ENCODE data around the gene DAB1.
A peak's percentile ranks its signal among the peaks of the same experiment; 100 is the strongest.

Gene DAB1

GRCh38 chr1:57131701-57132394 is 292.0 kb downstream of the DAB1 start:
- Histone ChIP-seq H3K9me3 (ENCODE audit: severe bottlenecking) (no peaks in the 10 kb centered on the region), H3K4me1 (ENCODE audit: insufficient read depth, poor library complexity, severe bottlenecking) (peaks cover 10% of the 10 kb centered on the region), H3K36me3 (ENCODE audit: low read depth) (no peaks in the 10 kb centered on the region), H3K4me3 (ENCODE audit: severe bottlenecking) (no peak overlapping the region), H3K27me3 (ENCODE audit: insufficient read depth, poor library complexity, severe bottlenecking) (no peaks in the 10 kb centered on the region), H3K27ac (ENCODE audit: poor library complexity, severe bottlenecking) (no peak overlapping the region)
- ATAC-seq (ENCODE audit: low read depth), result peak; percentile 92
- no peak for DNase-seq (ENCODE audit: low spot score)
- no peak for TF ChIP-seq CTCF (IDR thresholded peaks at IDR 0.05; ENCODE audit: poor library complexity, severe bottlenecking)

GRCh38 chr1:57131257-57131656 is 292.6 kb downstream of the DAB1 start:
- H3K9me3 ChIP-seq (ENCODE audit: severe bottlenecking), result no peaks in the 10 kb centered on the region
- no peak overlapping the region for H3K4me3 ChIP-seq (ENCODE audit: severe bottlenecking)
- H3K27ac ChIP-seq (ENCODE audit: poor library complexity, severe bottlenecking), result no peak overlapping the region
- ATAC-seq (ENCODE audit: low read depth) (0 out of 3 replicates have a peak, but pooled peaks have one; percentile 24), DNase-seq (ENCODE audit: low spot score) (no peak)
- TF ChIP-seq CTCF (IDR thresholded peaks at IDR 0.05; ENCODE audit: poor library complexity, severe bottlenecking), result no peak
- H3K27me3 ChIP-seq (ENCODE audit: insufficient read depth, poor library complexity, severe bottlenecking), result no peaks in the 10 kb centered on the region
- peaks cover 10% of the 10 kb centered on the region for H3K4me1 ChIP-seq (ENCODE audit: insufficient read depth, poor library complexity, severe bottlenecking)
- H3K36me3 ChIP-seq (ENCODE audit: low read depth), result no peaks in the 10 kb centered on the region

GRCh38 chr1:57129865-57130264 is 294.0 kb downstream of the DAB1 start:
- H3K4me3 ChIP-seq (ENCODE audit: severe bottlenecking), result no peak overlapping the region
- DNase-seq (ENCODE audit: low spot score) (no peak), ATAC-seq (ENCODE audit: low read depth) (no peak)
- H3K4me1 ChIP-seq (ENCODE audit: insufficient read depth, poor library complexity, severe bottlenecking), result peaks cover 10% of the 10 kb centered on the region
- no peaks in the 10 kb centered on the region for H3K9me3 ChIP-seq (ENCODE audit: severe bottlenecking)
- H3K36me3 ChIP-seq (ENCODE audit: low read depth), result no peaks in the 10 kb centered on the region
- no peak for TF ChIP-seq CTCF (IDR thresholded peaks at IDR 0.05; ENCODE audit: poor library complexity, severe bottlenecking)
- no peaks in the 10 kb centered on the region for H3K27me3 ChIP-seq (ENCODE audit: insufficient read depth, poor library complexity, severe bottlenecking)
- H3K27ac ChIP-seq (ENCODE audit: poor library complexity, severe bottlenecking), result no peak overlapping the region

DNA sequence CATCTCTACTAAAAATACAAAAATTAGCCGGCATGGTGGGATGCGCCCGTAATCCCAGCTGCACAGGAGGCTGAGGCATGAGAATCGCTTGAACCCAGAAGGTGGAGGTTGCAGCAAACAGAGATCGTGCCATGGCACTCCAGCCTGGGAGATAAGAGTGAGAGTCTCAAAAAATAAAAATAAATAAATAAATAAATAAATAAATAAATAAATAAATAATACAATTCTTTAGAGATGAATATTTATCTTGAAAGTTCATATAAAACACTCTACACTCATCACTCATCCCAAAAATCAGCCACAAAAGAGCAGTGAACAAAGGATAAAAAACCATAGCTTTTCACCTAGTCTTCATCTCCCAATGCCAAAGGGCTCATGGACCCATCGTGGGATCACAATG is 295.9 kb downstream of the DAB1 start:
- no peak overlapping the region for H3K4me3 ChIP-seq (ENCODE audit: severe bottlenecking)

More for the DNA sequence above, 295.9 kb downstream of the DAB1 start:
- no peak for TF ChIP-seq CTCF (IDR thresholded peaks at IDR 0.05; ENCODE audit: poor library complexity, severe bottlenecking)
- Histone ChIP-seq H3K27ac (ENCODE audit: poor library complexity, severe bottlenecking) (no peak overlapping the region), H3K4me1 (ENCODE audit: insufficient read depth, poor library complexity, severe bottlenecking) (peaks cover 12% of the 10 kb centered on the region), H3K9me3 (ENCODE audit: severe bottlenecking) (peaks cover 3% of the 10 kb centered on the region), H3K36me3 (ENCODE audit: low read depth) (no peaks in the 10 kb centered on the region), H3K27me3 (ENCODE audit: insufficient read depth, poor library complexity, severe bottlenecking) (no peaks in the 10 kb centered on the region)
- no peak for DNase-seq (ENCODE audit: low spot score)
- no peak for ATAC-seq (ENCODE audit: low read depth)
